HepG2 (cell line): ENCODE results near the gene CCNQ. TPM values are rescaled to one million over a fixed set of nuclear protein-coding genes. Genes with fewer than 3 reads are reported as not detected.
A peak's percentile ranks its signal among the peaks of the same experiment; 100 is the strongest.

ENCODE experiments used
- ATAC-seq: fragments of 200-7000 bp; cut with Tn5 transposase; 3 replicates; pipeline ENCODE4 v1.9.1; 2020; ENCODE audit warnings: mild to moderate bottlenecking, moderate library complexity
- BruUV-seq: library from RNA; stranded (reverse); fragments of 400-500 nt; replicated peaks from 2 replicates; lab custom pipeline; 2021; lab: Mats Ljungman, UMichigan
- CTCF ChIA-PET: fragments of 300-600 bp; formaldehyde crosslinking; extraction: SDS; loops from one replicate; lab custom pipeline; 2021; ENCODE audit warnings: low total read pairs, inconsistent platforms, low intra/inter-chr PET ratio; lab: Yijun Ruan, JAX
- POLR2A ChIA-PET: fragments of 350-600 bp; sonication (Branson Sonifier 250); formaldehyde crosslinking; loops from one replicate; lab custom pipeline; 2020; ENCODE audit warnings: antibody characterized with exemption, inconsistent platforms; lab: Yijun Ruan, JAX
- DNase-seq: peaks from one replicate; pipeline ENCODE4 v3.0.0-alpha.2; 2015; ENCODE audit warnings: low spot score
- FAIRE-seq: peaks from 3 replicates; lab custom pipeline; 2011; peaks lifted over from hg19 to GRCh38; lab: Jason Lieb, UNC
- H2AFZ ChIP-seq: one replicate; pipeline ENCODE4 v1.6.1; 2011; ENCODE audit warnings: low read length, inconsistent platforms
- H3K27ac ChIP-seq: fragments of 300-600 bp; 3 replicates; pipeline ENCODE4 v1.8.0; 2011; ENCODE audit warnings: mixed run types, mild to moderate bottlenecking, mixed read lengths, low read length, inconsistent platforms; ENCODE audit not compliant: insufficient read depth; ENCODE audit errors: extremely low read length
- H3K27me3 ChIP-seq, 2 experiments: fragments of 200-600 bp in 1 of 2; 2 replicates in 1 of 2; 3 replicates in 1 of 2; pipeline versions ENCODE4 v1.6.0 to v1.8.0; 2011; ENCODE audit warnings: low read length in 2 of 2, mild to moderate bottlenecking in 2 of 2, moderate library complexity in 2 of 2, inconsistent platforms in 1 of 2; ENCODE audit not compliant: insufficient read depth in 2 of 2, control insufficient read depth in 1 of 2
- H3K36me3 ChIP-seq, 2 experiments: fragments of 200-600 bp in 1 of 2; replicated peaks in 1 of 2; 2 replicates in 1 of 2; 3 replicates in 1 of 2; pipeline versions ENCODE4 v1.5.1 to v1.8.0; 2011; ENCODE audit warnings: low read length in 2 of 2, inconsistent platforms in 1 of 2; ENCODE audit not compliant: insufficient read depth in 2 of 2, control insufficient read depth in 1 of 2
- H3K4me1 ChIP-seq: 2 replicates; pipeline ENCODE4 v1.5.1; 2012; ENCODE audit warnings: low read length, inconsistent platforms; ENCODE audit not compliant: insufficient read depth
- H3K4me2 ChIP-seq: 2 replicates; pipeline ENCODE4 v1.6.0; 2011; ENCODE audit warnings: low read depth, low read length, inconsistent platforms
- H3K4me3 ChIP-seq, 3 experiments: fragments of 200-600 bp in 1 of 3; sonication (generic), shearing (Covaris generic) in 1 of 3; replicated peaks in 1 of 3; 2 replicates each; pipeline ENCODE4 v1.5.1; 2011 to 2016; ENCODE audit warnings: low read length in 3 of 3, inconsistent platforms in 2 of 3, low read depth in 2 of 3, mild to moderate bottlenecking in 2 of 3, control low read depth in 1 of 3, mixed read lengths in 1 of 3; ENCODE audit not compliant: insufficient read depth in 1 of 3
- H3K79me2 ChIP-seq: one replicate; pipeline ENCODE4 v1.6.1; 2011; ENCODE audit warnings: low read length, inconsistent platforms; ENCODE audit not compliant: insufficient read depth
- H3K9ac ChIP-seq: 2 replicates; pipeline ENCODE4 v1.6.0; 2011; ENCODE audit warnings: mild to moderate bottlenecking, low read depth, low read length, inconsistent platforms; ENCODE audit not compliant: insufficient read depth
- H3K9me3 ChIP-seq: 2 replicates; pipeline ENCODE4 v1.5.1; 2012; ENCODE audit warnings: mild to moderate bottlenecking, low read length
- H4K20me1 ChIP-seq: 2 replicates; pipeline ENCODE4 v1.6.0; 2011; ENCODE audit warnings: inconsistent platforms, mild to moderate bottlenecking, low read length, moderate library complexity; ENCODE audit not compliant: insufficient read depth
- CTCF ChIP-seq: sonication (generic); formaldehyde crosslinking; IDR thresholded peaks from 2 replicates; pipeline ENCODE4 v1.5.0; 2020; ENCODE audit warnings: mild to moderate bottlenecking, missing genetic modification reagents, moderate library complexity
- NPAS2 ChIP-seq: sonication (generic); formaldehyde crosslinking; IDR thresholded peaks from 2 replicates; pipeline ENCODE4 v1.8.0; 2022; ENCODE audit warnings: mild to moderate bottlenecking, missing genetic modification reagents, borderline replicate concordance
- SYNCRIP ChIP-seq: fragments of 200-400 bp; formaldehyde crosslinking; IDR thresholded peaks from 2 replicates; pipeline ENCODE4 v1.6.1; 2018; ENCODE audit warnings: mild to moderate bottlenecking, low read depth, low read length; ENCODE audit not compliant: insufficient read depth
- ZC3H4 ChIP-seq: sonication (generic); formaldehyde crosslinking; IDR thresholded peaks from 2 replicates; pipeline ENCODE4 v1.4.0; 2020; ENCODE audit warnings: missing genetic modification reagents, borderline replicate concordance
- WGBS: methylation state at CpG from one replicate; pipeline ENCODE4 v1.1.6; 2017; ENCODE audit warnings: low lambda C conversion rate; 5-methylcytosine and 5-hydroxymethylcytosine counted together
- in situ Hi-C: cut with HindIII; loops from 2 replicates; pipeline ENCODE4 v1.10.0; 2017; ENCODE audit warnings: low pct_unique_long_range_greater_than_20kb; ENCODE audit not compliant: extremely low pct_ligation_motif_present
- intact Hi-C: fragments of 100-400 bp; cut with micrococcal nuclease; formaldehyde crosslinking; loops from one replicate; pipeline ENCODE4 v1.10.0; 2022; ENCODE audit not compliant: unreplicated experiment
- polyA plus RNA-seq, 8 experiments: library from polyadenylated mRNA; depleted of rRNA in 3 of 8; stranded (reverse) in 7 of 8; unstranded in 1 of 8; fragments of >200 nt; fragmentation: Illumina TruSeq in 4 of 8; extraction: Trizol in 4 of 8; gene quantifications; 2 replicates each; pipeline versions ENCODE4 v1.2.1 to v1.2.3, GENCODE V29; 2011 to 2016; ENCODE audit warnings: low read depth in 4 of 8, missing spikeins in 1 of 8, mixed read lengths in 1 of 8; ENCODE audit not compliant: insufficient read depth in 1 of 8
- total RNA-seq, 5 experiments: library from RNA; depleted of rRNA; stranded (reverse); fragments of >200 nt; fragmentation: Illumina TruSeq; extraction: Trizol; gene quantifications; 2 replicates each; pipeline ENCODE4 v1.2.3, GENCODE V29; 2016; ENCODE audit warnings: low read depth in 1 of 5

The CCNQ gene
- total and polyA plus RNA-seq, 2 of the 13 experiments (the other 11 are each of a cell fraction or from before 2014, with no cell fraction given) = 15.0 to 25.5 TPM

- WGBS = 47% methylated on average over 8 of the region's 18 CpGs
- peak; percentile 23 for TF ChIP-seq CTCF (CRISPR knock-in tag)
- TF ChIP-seq SYNCRIP = no peak
- no peak for DNase-seq
- no peak for FAIRE-seq
- Histone ChIP-seq H3K9me3 (no peaks in the 10 kb centered on the region), H3K4me3 (no peak overlapping the region), H4K20me1 (no peaks in the 10 kb centered on the region), H3K4me1 (peaks cover 31% of the 10 kb centered on the region), H3K36me3 (no peaks in the 10 kb centered on the region), H2AFZ (no peak overlapping the region), H3K27ac (no peak overlapping the region), H3K4me2 (no peak overlapping the region), H3K9ac (no peak overlapping the region), H3K27me3 (peaks cover 0 to 17% of the 10 kb centered on the region in 2 experiments; a peak in 4 of 5 replicates), H3K79me2 (no peaks in the 10 kb centered on the region)
- ATAC-seq = peak; percentile 46
- ChIA-PET POLR2A (no interaction called here), CTCF (no interaction called here)
- in situ Hi-C loops = no loop called here
- intact Hi-C loops = no loop called here
- BruUV-seq = no TSS peak
Observed at GRCh38 chrX:153578200-153578835, 20.6 kb downstream of the CCNQ start.

- TF ChIP-seq ZC3H4 (no peak), NPAS2 (CRISPR knock-in tag) (no peak)
- TF ChIP-seq, all 625 proteins: peak for 0
- ChIA-PET CTCF (no interaction called here), POLR2A (no interaction called here)
- BruUV-seq = no TSS peak
- H3K4me2 ChIP-seq = no peak overlapping the region
- H3K4me3 ChIP-seq = no peak overlapping the region
- in situ Hi-C loops (no loop called here), intact Hi-C loops (no loop called here)
- no peak for ATAC-seq
- no peaks in the 10 kb centered on the region for H3K36me3 ChIP-seq
- no peak overlapping the region for H3K27ac ChIP-seq
- WGBS = no CpG with 5 or more reads among the region's 6 CpGs
- peaks cover 17% of the 10 kb centered on the region; the same call in 1 of the 2 replicates for H3K4me1 ChIP-seq
- DNase-seq = no peak
- H3K79me2 ChIP-seq = no peaks in the 10 kb centered on the region
- H4K20me1 ChIP-seq = no peaks in the 10 kb centered on the region
- FAIRE-seq = no peak
- no peaks in the 10 kb centered on the region for H3K9me3 ChIP-seq
- no peak overlapping the region for H2AFZ ChIP-seq
- no peak overlapping the region for H3K9ac ChIP-seq
- peaks cover 0 to 23% of the 10 kb centered on the region in 2 experiments; a peak in 4 of 5 replicates for H3K27me3 ChIP-seq
Observed at GRCh38 chrX:153576961-153577360, 22.0 kb downstream of the CCNQ start.
